IMR-90 (cell line): ENCODE data around the gene ISOC2. TPM values are rescaled to one million over a fixed set of nuclear protein-coding genes. Genes with fewer than 3 reads are reported as not detected.

Experiments
- ATAC-seq: fragments of 200-7000 bp; cut with Tn5 transposase; 2 replicates; pipeline ENCODE4 v1.9.1; 2020; ENCODE audit warnings: low read depth, mild to moderate bottlenecking, moderate library complexity
- BruUV-seq: library from RNA; stranded (reverse); fragments of 400-500 nt; replicated peaks from 2 replicates; lab custom pipeline; 2021; lab: Mats Ljungman, UMichigan
- CTCF ChIA-PET: fragments of 300-600 bp; formaldehyde crosslinking; extraction: SDS; loops from one replicate; lab custom pipeline; 2021; ENCODE audit warnings: antibody characterized with exemption; lab: Yijun Ruan, JAX
- POLR2A ChIA-PET: fragments of 300-600 bp; sonication (Branson Sonifier 250); formaldehyde crosslinking; loops from one replicate; lab custom pipeline; 2022; ENCODE audit warnings: antibody characterized with exemption; ENCODE audit not compliant: unreplicated experiment; lab: Charles Lee
- DNase-seq: peaks from one replicate; pipeline ENCODE4 v3.0.0; 2013
- H2AFZ ChIP-seq: replicated peaks from 2 replicates; pipeline ENCODE3; 2013; ENCODE audit warnings: low read length, mild to moderate bottlenecking; ENCODE audit not compliant: poor library complexity
- H2AK5ac ChIP-seq: 2 replicates; pipeline ENCODE4 v1.6.1; 2013; ENCODE audit warnings: low read depth, low read length, inconsistent platforms
- H2AK9ac ChIP-seq: replicated peaks from 2 replicates; pipeline ENCODE3; 2013; ENCODE audit warnings: mild to moderate bottlenecking, low read depth, low read length, moderate library complexity; ENCODE audit not compliant: poor library complexity
- H2BK120ac ChIP-seq: 2 replicates; pipeline ENCODE4 v1.6.1; 2013; ENCODE audit warnings: low read depth, low read length, inconsistent platforms
- H2BK15ac ChIP-seq: 3 replicates; pipeline ENCODE4 v1.6.1; 2013; ENCODE audit warnings: low read depth, low read length, inconsistent platforms
- H2BK20ac ChIP-seq: 2 replicates; pipeline ENCODE4 v1.6.1; 2013; ENCODE audit warnings: low read depth, mild to moderate bottlenecking, inconsistent platforms, low read length, moderate library complexity
- H2BK5ac ChIP-seq: 2 replicates; pipeline ENCODE4 v1.6.1; 2013; ENCODE audit warnings: mild to moderate bottlenecking, low read depth, low read length, inconsistent platforms; ENCODE audit not compliant: poor library complexity, severe bottlenecking
- H3K14ac ChIP-seq: replicated peaks from 2 replicates; pipeline ENCODE4 v1.6.1; 2013; ENCODE audit warnings: low read depth, low read length, inconsistent platforms
- H3K18ac ChIP-seq: 2 replicates; pipeline ENCODE4 v1.6.1; 2013; ENCODE audit warnings: low read depth, low read length, control low read depth
- H3K23ac ChIP-seq: 2 replicates; pipeline ENCODE4 v1.6.1; 2013; ENCODE audit warnings: low read depth, low read length, inconsistent platforms
- H3K27ac ChIP-seq: 2 replicates; pipeline ENCODE4 v1.5.1; 2013; ENCODE audit warnings: mild to moderate bottlenecking, control low read depth, low read length; ENCODE audit not compliant: insufficient read depth
- H3K27me3 ChIP-seq: 2 replicates; pipeline ENCODE4 v1.6.1; 2013; ENCODE audit warnings: low read length; ENCODE audit not compliant: control insufficient read depth, insufficient read depth
- H3K36me3 ChIP-seq: 2 replicates; pipeline ENCODE4 v1.6.1; 2013; ENCODE audit warnings: low read length, mixed read lengths; ENCODE audit not compliant: control insufficient read depth, insufficient read depth
- H3K4ac ChIP-seq: 2 replicates; pipeline ENCODE4 v1.6.1; 2013; ENCODE audit warnings: low read depth, low read length, inconsistent platforms
- H3K4me1 ChIP-seq: 2 replicates; pipeline ENCODE4 v1.6.1; 2013; ENCODE audit warnings: low read length, mixed read lengths; ENCODE audit not compliant: control insufficient read depth, insufficient read depth
- H3K4me2 ChIP-seq: 2 replicates; pipeline ENCODE4 v1.6.1; 2013; ENCODE audit warnings: low read depth, mild to moderate bottlenecking, control low read depth, low read length, moderate library complexity
- H3K4me3 ChIP-seq: 2 replicates; pipeline ENCODE4 v1.5.1; 2013; ENCODE audit warnings: low read depth, mild to moderate bottlenecking, control low read depth, low read length, moderate library complexity; ENCODE audit not compliant: insufficient read depth
- H3K56ac ChIP-seq: 2 replicates; pipeline ENCODE4 v1.6.1; 2013; ENCODE audit warnings: low read length, inconsistent platforms; ENCODE audit not compliant: insufficient read depth; ENCODE audit errors: extremely low read depth
- H3K79me1 ChIP-seq, 2 experiments: 2 replicates each; pipeline ENCODE4 v1.6.1; 2013; ENCODE audit warnings: low read length in 2 of 2, inconsistent platforms in 1 of 2, low read depth in 1 of 2
- H3K9ac ChIP-seq: 2 replicates; pipeline ENCODE4 v1.6.1; 2013; ENCODE audit warnings: low read depth, low read length, control low read depth
- H3K9me1 ChIP-seq: 2 replicates; pipeline ENCODE4 v1.6.1; 2013; ENCODE audit warnings: low read length, inconsistent platforms; ENCODE audit not compliant: insufficient read depth
- H3K9me3 ChIP-seq: 2 replicates; pipeline ENCODE4 v1.6.1; 2013; ENCODE audit warnings: low read length; ENCODE audit not compliant: control insufficient read depth, insufficient read depth
- H4K20me1 ChIP-seq: 2 replicates; pipeline ENCODE4 v1.6.1; 2013; ENCODE audit warnings: low read length, inconsistent platforms; ENCODE audit not compliant: insufficient read depth
- H4K5ac ChIP-seq: 2 replicates; pipeline ENCODE4 v1.6.1; 2013; ENCODE audit warnings: mild to moderate bottlenecking, low read depth, low read length, control low read depth
- H4K8ac ChIP-seq, 2 experiments: 2 replicates each; pipeline ENCODE4 v1.6.1; 2013; ENCODE audit warnings: low read depth in 2 of 2, low read length in 2 of 2, control low read depth in 1 of 2, inconsistent platforms in 1 of 2
- H4K91ac ChIP-seq: 2 replicates; pipeline ENCODE4 v1.6.1; 2013; ENCODE audit warnings: low read depth, low read length, inconsistent platforms; ENCODE audit not compliant: insufficient read depth
- BHLHE40 ChIP-seq: fragments of 150-350 bp; IDR thresholded peaks from 2 replicates; pipeline ENCODE4 v1.6.1; 2016; ENCODE audit warnings: mild to moderate bottlenecking, low read depth, low read length
- CHD1 ChIP-seq: IDR thresholded peaks from 2 replicates; pipeline ENCODE4 v1.6.1; 2012; ENCODE audit warnings: low read depth, low read length, improper control_type of control experiment
- FOS ChIP-seq: fragments of 150-350 bp; IDR thresholded peaks from 2 replicates; pipeline ENCODE4 v1.6.1; 2016; ENCODE audit warnings: low read depth, low read length
- MXI1 ChIP-seq: IDR thresholded peaks from 2 replicates; pipeline ENCODE4 v1.6.1; 2012; ENCODE audit warnings: low read depth, mild to moderate bottlenecking, low read length, moderate library complexity, borderline replicate concordance
- NFE2L2 ChIP-seq: fragments of 150-350 bp; IDR thresholded peaks from 2 replicates; pipeline ENCODE4 v1.6.1; 2016; ENCODE audit warnings: low read depth, mild to moderate bottlenecking, low read length
- RAD21 ChIP-seq: IDR thresholded peaks from 2 replicates; pipeline ENCODE4 v1.6.1; 2012; ENCODE audit warnings: low read length, improper control_type of control experiment
- RCOR1 ChIP-seq: IDR thresholded peaks from 2 replicates; pipeline ENCODE4 v1.6.1; 2012; ENCODE audit warnings: mild to moderate bottlenecking, low read length, improper control_type of control experiment; ENCODE audit not compliant: insufficient replicate concordance
- RFX5 ChIP-seq: IDR thresholded peaks from 2 replicates; pipeline ENCODE4 v1.8.0; 2012; ENCODE audit warnings: low read depth, mild to moderate bottlenecking, low read length, moderate library complexity
- WGBS, 2 experiments: methylation state at CpG; one replicate each; pipeline versions ENCODE4 v1.1.5 to v1.1.7; 2013; ENCODE audit warnings: missing lambda C conversion rate in 2 of 2; ENCODE audit not compliant: insufficient read length in 1 of 2; ENCODE audit errors: extremely low coverage in 2 of 2; 5-methylcytosine and 5-hydroxymethylcytosine counted together
- dilution Hi-C: fragments of 300-500 bp; cut with HindIII; formaldehyde crosslinking; loops from one replicate; pipeline ENCODE4 v1.14.3; 2018; ENCODE audit warnings: low sequenced_read_pairs; ENCODE audit not compliant: unreplicated experiment
- in situ Hi-C: fragments of 300-500 bp; cut with MboI; formaldehyde crosslinking; loops from 3 replicates; pipeline ENCODE4 v1.14.3; 2019; ENCODE audit warnings: low sequenced_read_pairs, inconsistent platforms, mixed read lengths
- intact Hi-C: fragments of 100-400 bp; cut with micrococcal nuclease; formaldehyde crosslinking; loops from 2 replicates; pipeline ENCODE4 v1.10.0; 2022
- polyA plus RNA-seq, 3 experiments: library from polyadenylated mRNA; depleted of rRNA; stranded (reverse); fragments of >200 nt; gene quantifications; 2 replicates each; pipeline ENCODE4 v1.2.3, GENCODE V29; 2012; ENCODE audit warnings: low replicate concordance in 1 of 3
- total RNA-seq: library from RNA; depleted of rRNA; stranded (reverse); fragments of >200 nt; gene quantifications from 2 replicates; pipeline ENCODE4 v1.2.3, GENCODE V29; 2012
- TF ChIP-seq, protein P1 (sequence below): fragments of 150-350 bp; IDR thresholded peaks from 2 replicates; pipeline ENCODE4 v1.6.1; 2016; ENCODE audit warnings: low read depth, mild to moderate bottlenecking, low read length, moderate library complexity, borderline replicate concordance

Gene ISOC2
- total and polyA plus RNA-seq, 2 of the 4 experiments (the other 2 are of a cell fraction), result 56.1 to 82.1 TPM

DNA sequence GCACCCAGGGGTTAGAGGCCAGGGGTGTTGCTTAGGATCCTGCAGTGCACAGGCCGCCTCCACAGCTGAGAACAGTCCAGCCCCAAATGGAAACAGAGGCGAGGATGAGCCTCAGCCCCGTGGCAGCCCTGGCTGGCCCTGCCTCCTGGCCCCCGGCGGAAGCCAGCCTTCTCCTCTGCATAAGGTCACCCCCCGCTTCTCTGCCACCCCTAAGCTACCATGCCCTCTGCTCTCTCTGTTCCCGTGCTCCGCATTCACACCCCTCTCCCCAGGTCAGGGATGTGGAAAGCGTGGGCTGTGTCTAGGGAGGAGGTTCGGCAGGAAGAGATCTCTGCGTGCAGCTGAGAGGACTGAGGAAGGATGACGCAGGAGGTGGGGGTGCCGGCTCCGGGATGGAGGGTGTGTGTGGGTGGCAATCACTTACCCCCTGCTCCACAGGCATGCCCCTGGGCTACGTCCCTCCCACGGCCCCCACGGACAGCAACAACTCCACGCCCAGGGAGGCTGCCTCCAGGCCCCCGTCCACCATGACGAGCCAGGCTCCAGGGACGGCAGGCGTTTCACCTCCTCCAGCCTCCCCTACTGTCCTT lies 32.8 kb upstream of the ISOC2 start (continued):
- TF ChIP-seq MXI1, result no peak
- TF ChIP-seq RCOR1, result no peak

DNA sequence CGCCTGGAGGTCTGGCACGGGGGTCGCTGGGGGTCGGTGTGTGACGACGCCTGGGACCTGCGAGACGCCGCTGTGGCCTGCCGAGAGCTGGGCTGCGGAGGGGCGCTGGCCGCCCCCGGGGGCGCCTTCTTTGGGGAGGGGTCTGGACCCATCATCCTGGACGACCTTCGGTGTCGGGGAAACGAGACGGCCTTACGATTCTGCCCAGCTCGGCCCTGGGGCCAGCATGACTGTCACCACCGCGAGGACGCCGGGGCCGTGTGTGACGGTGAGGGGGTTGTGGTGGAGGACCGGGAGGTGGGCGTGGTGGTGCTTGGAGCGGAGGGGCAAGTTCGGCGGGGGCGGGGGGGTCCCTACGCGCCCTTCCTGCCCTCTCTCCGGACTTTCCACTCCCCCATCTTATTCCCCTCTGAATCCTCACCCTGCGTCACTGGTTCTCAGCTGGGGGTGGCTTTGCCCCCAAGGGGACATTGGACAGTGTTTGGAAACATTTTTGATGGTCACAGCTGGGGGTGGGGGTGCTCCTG lies 32.3 kb upstream of the ISOC2 start:
- no peaks in the 10 kb centered on the region for H3K9me3 ChIP-seq
- dilution Hi-C loops, result no loop called here
- POLR2A ChIA-PET, result interaction anchor here (0.8 kb wide), 1 partner anchor 10 kb away, joined by 3 read pairs; no protein-coding TSS in a partner anchor

More for the DNA sequence above, 32.3 kb upstream of the ISOC2 start:
- WGBS, 2 experiments, result no CpG with 5 or more reads among the region's 38 CpGs
- H3K14ac ChIP-seq, result peak overlapping the region; percentile 87
- H2AK5ac ChIP-seq, result peak overlapping the region; percentile 70; the same call in 1 of the 2 replicates
- BruUV-seq, result no TSS peak
- in situ Hi-C loops, result loop anchor here (25.0 kb wide), 1 partner anchor 1031 kb away; the partner anchor contains the start of genes CDC42EP5 and LENG9
- peak overlapping the region; percentile 94 for H2AK9ac ChIP-seq
- peak overlapping the region; percentile 79 for H2BK120ac ChIP-seq
- intact Hi-C loops, result no loop called here
- H3K27me3 ChIP-seq, result no peaks in the 10 kb centered on the region
- peak overlapping the region; percentile 53; the same call in 1 of the 2 replicates for H3K23ac ChIP-seq
- H3K56ac ChIP-seq, result no peak overlapping the region
- H3K36me3 ChIP-seq, result 0 out of 2 replicates have a peak, but pooled peaks cover 3% of the 10 kb centered on the region
- H2BK20ac ChIP-seq, result no peak overlapping the region; the same call in 1 of the 2 replicates
- H4K8ac ChIP-seq, result peak overlapping the region; percentile 15 to 82; a peak in 3 of 4 replicates
- peak overlapping the region; percentile 64; the same call in 1 of the 2 replicates for H3K18ac ChIP-seq
- H3K27ac ChIP-seq, result peak overlapping the region; percentile 65
- peak overlapping the region; percentile 18; the same call in 1 of the 2 replicates for H3K4me3 ChIP-seq
- H3K4me1 ChIP-seq, result peaks cover 20% of the 10 kb centered on the region
- peaks cover 3% of the 10 kb centered on the region for H3K9me1 ChIP-seq
- CTCF ChIA-PET, result interaction anchor here (3.1 kb wide), 1 partner anchor 10 kb away, joined by 16 read pairs; no protein-coding TSS in a partner anchor
- H3K9ac ChIP-seq, result peak overlapping the region; percentile 67; the same call in 1 of the 2 replicates
- ATAC-seq (peak; percentile 5; the same call in 1 of the 2 replicates), DNase-seq (no peak)
- peak overlapping the region; percentile 88 for H4K91ac ChIP-seq
- no peak overlapping the region for H2BK15ac ChIP-seq
- H3K79me1 ChIP-seq, result peaks cover 0 to 17% of the 10 kb centered on the region in 2 experiments
- H4K20me1 ChIP-seq, result no peaks in the 10 kb centered on the region
- H3K4me2 ChIP-seq, result peak overlapping the region; percentile 63; the same call in 1 of the 2 replicates
- peak overlapping the region; percentile 94 for H2BK5ac ChIP-seq
- TF ChIP-seq MXI1 (no peak), BHLHE40 (no peak), RAD21 (no peak), CHD1 (no peak), NFE2L2 (no peak), FOS (no peak), RFX5 (no peak)
- TF ChIP-seq, protein P1, sequence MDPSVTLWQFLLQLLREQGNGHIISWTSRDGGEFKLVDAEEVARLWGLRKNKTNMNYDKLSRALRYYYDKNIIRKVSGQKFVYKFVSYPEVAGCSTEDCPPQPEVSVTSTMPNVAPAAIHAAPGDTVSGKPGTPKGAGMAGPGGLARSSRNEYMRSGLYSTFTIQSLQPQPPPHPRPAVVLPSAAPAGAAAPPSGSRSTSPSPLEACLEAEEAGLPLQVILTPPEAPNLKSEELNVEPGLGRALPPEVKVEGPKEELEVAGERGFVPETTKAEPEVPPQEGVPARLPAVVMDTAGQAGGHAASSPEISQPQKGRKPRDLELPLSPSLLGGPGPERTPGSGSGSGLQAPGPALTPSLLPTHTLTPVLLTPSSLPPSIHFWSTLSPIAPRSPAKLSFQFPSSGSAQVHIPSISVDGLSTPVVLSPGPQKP, result no peak
- H3K4ac ChIP-seq, result peak overlapping the region; percentile 84
- peak overlapping the region; percentile 83 for H4K5ac ChIP-seq
- H2AFZ ChIP-seq, result peak overlapping the region; percentile 93
